Measurements from ENCODE around the gene THBS1.

Gene THBS1

GRCh38 chr15:39580485-39581241 is at the start of gene THBS1:
Gene THBS1 (plus strand): TSS chr15:39581079. CDS start chr15:39581858, 779 bp downstream.
- DNase-seq (ENCODE audit: low spot score): no peak

- DNase-seq (ENCODE audit: low spot score): no peak
Observed at GRCh38 chr15:39534996-39535395, 45.9 kb upstream of the THBS1 start.

- DNase-seq (ENCODE audit: low spot score): no peak
Observed at GRCh38 chr15:39535466-39535865, 45.4 kb upstream of the THBS1 start.

GRCh38 chr15:39538936-39539335 is 41.9 kb upstream of the THBS1 start:
- DNase-seq (ENCODE audit: low spot score): no peak

GRCh38 chr15:39539466-39539865 is 41.4 kb upstream of the THBS1 start:
- DNase-seq (ENCODE audit: low spot score): no peak

GRCh38 chr15:39539973-39540558 is 40.8 kb upstream of the THBS1 start:
- DNase-seq (ENCODE audit: low spot score): no peak

- no peak for DNase-seq (ENCODE audit: low spot score)
Observed at GRCh38 chr15:39542385-39543065, 38.4 kb upstream of the THBS1 start.

DNA sequence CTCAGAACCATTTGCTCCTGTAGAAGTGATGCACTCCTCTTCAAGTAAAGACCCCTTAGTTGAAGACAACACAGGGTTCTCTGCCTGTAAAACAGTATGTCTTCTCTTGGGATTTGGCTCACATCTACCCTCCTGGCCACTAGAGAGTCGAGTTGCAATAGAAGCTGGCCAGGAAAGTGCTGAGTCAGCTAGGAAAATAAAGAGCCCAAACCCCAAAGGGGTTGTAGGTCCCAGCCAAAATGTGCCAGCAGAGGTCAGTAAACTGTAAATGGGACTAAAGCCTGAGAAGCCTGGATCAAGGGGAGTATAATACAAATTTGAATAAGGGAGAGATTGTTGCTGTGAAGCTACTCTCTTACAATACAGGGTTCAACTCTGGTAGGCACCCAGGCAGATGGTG is 37.2 kb upstream of the THBS1 start:
- no peak for DNase-seq (ENCODE audit: low spot score)

GRCh38 chr15:39546842-39547241 is 34.0 kb upstream of the THBS1 start:
- DNase-seq (ENCODE audit: low spot score): no peak

GRCh38 chr15:39548561-39548960 is 32.3 kb upstream of the THBS1 start:
- no peak for DNase-seq (ENCODE audit: low spot score)

- DNase-seq (ENCODE audit: low spot score): no peak
Observed at GRCh38 chr15:39549912-39550311, 31.0 kb upstream of the THBS1 start.

- no peak for DNase-seq (ENCODE audit: low spot score)
Observed at GRCh38 chr15:39551476-39551875, 29.4 kb upstream of the THBS1 start.

DNA sequence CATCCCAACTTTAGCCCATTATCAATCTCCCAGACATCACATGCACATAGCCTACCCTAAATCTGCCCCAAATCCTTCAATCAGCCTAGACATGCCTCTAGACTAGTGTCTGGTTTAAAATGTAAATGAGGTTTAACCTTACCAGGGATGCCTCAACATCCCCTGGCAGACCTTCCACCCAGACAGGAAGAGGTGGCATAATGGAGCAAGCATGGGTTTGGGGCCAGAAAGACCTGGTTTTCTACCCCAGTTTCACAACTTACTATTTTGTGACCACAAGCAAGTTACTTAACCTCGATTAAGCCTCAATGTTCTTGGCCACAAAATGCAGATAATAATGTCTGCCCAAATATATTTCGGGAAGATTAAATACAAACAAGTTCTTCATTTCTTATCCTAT is 28.3 kb upstream of the THBS1 start:
- no peak for DNase-seq (ENCODE audit: low spot score)

GRCh38 chr15:39553947-39554693 is 26.8 kb upstream of the THBS1 start:
- DNase-seq (ENCODE audit: low spot score): no peak

- no peak for DNase-seq (ENCODE audit: low spot score)
Observed at GRCh38 chr15:39554746-39555387, 26.0 kb upstream of the THBS1 start.

DNA sequence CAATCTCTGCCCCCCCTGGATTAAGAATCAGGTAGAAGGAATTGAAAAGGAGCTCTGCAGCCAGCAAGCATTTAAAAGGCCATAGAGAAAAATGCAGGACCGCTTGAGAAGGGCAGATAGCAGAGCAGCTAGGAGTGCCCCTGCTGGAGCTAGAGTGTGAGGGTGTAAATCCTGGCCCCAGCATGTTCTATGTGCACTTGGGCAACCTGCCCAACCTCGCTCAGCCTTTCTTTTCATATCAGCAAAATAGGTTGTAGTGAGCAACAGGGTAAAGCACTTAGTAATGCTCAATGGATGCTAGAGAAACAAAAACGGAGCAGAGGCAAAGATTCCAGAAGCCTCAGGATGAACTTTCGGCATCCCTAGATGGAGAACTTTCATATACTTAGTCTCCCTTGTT is 25.0 kb upstream of the THBS1 start:
- no peak for DNase-seq (ENCODE audit: low spot score)

DNA sequence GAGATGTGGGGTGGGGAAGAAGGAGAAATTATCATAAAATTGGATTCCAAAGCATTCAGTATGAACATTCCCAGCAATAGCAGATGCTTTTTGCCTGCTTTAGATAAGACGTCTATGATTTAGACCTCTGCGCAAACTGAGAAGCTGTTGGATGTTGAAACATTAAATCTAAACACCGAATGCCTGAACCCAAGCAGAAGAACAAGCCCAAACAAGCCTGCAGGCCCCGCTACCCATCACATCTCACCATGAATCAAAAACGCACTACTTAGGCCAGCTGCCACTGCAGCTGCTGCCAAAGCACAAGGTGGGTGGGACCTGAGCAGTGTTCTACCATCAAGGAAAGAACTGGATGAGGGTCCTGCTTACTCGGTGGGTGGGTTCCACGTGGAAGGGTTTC is 24.4 kb upstream of the THBS1 start:
- no peak for DNase-seq (ENCODE audit: low spot score)

DNA sequence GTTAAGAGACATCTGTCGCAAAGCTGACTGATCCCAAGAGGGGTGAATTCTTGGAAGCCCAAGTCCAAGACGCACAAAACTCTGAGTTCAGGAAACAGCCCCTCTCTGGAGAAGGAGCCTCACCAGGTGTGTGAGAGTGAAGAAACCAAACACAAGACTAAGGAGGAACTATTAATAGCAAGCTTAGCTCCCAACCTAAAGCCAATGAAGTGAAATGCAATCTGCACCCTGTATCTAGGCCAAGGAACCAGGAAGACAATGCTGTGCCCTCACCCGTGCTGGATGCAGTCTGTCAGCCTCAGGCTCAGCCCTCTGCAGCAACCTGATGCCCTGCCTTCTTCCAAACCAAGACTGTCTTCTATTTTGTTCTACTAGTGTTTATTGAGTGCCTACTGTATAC is 22.5 kb upstream of the THBS1 start:
- DNase-seq (ENCODE audit: low spot score): no peak

DNA sequence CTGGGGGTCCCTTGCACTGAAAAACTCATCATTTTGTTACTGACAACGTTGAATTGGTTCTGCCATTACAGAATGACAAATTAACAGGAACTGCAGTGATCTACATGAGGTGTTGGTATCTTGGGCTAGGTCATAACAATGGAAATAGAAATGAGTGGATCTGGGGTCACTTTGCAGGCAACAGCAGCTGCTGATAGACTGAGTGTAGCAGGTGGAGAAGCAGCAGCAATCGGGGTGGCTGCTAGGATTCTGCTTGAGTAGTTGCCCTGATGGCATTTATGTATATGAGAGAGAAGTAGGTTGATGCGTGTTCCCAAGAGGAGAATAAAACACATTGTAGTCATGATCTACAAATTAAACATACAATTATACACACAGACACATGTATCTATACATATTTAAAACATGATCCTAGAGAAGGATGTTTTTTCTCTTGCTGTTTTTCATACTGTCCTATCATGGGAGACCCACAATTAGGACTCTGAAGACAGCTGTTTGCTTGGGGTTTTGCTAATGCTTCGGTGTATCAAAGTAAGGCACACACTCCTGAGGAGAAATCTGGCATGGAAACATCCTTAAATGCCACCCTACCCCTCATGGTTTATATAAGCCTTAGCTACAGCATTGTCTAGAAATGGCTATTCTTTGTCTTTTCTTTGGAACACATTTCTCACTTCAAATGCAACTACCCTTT is 15.8 kb upstream of the THBS1 start:
- no peak for DNase-seq (ENCODE audit: low spot score)

GRCh38 chr15:39565851-39566250 is 15.0 kb upstream of the THBS1 start:
- no peak for DNase-seq (ENCODE audit: low spot score)

GRCh38 chr15:39573287-39573686 is 7.6 kb upstream of the THBS1 start:
- no peak for DNase-seq (ENCODE audit: low spot score)

- DNase-seq (ENCODE audit: low spot score): no peak
Observed at GRCh38 chr15:39573844-39574243, 7.0 kb upstream of the THBS1 start.
